GM12878 (cell line): ENCODE data around the gene ADCYAP1R1. TPM values are rescaled to one million over a fixed set of nuclear protein-coding genes. Genes with fewer than 3 reads are reported as not detected.

Experiments used
- ATAC-seq: fragments of 200-7000 bp; cut with Tn5 transposase; 3 replicates; pipeline ENCODE4 v1.9.1; 2020; ENCODE audit warnings: mild to moderate bottlenecking, moderate library complexity
- BruUV-seq: library from RNA; stranded (reverse); fragments of 400-500 nt; replicated peaks from 2 replicates; lab custom pipeline; 2021; lab: Mats Ljungman, UMichigan
- CTCF ChIA-PET: fragments of 300-600 bp; sonication (Branson Sonifier 250); formaldehyde crosslinking; extraction: SDS; loops from one replicate; lab custom pipeline; 2021; ENCODE audit warnings: inconsistent platforms; lab: Yijun Ruan, JAX
- POLR2A ChIA-PET: fragments of 350-600 bp; formaldehyde crosslinking; extraction: SDS; loops from one replicate; lab custom pipeline; 2021; ENCODE audit warnings: inconsistent platforms; lab: Charles Lee
- RAD21 ChIA-PET: fragments of 300-600 bp; sonication (Branson Sonifier 250); formaldehyde crosslinking; loops from one replicate; lab custom pipeline; 2023; ENCODE audit warnings: antibody characterized with exemption; ENCODE audit not compliant: unreplicated experiment; lab: Charles Lee
- SMC1A ChIA-PET: fragments of 300-600 bp; sonication (Branson Sonifier 250); formaldehyde crosslinking; loops from one replicate; lab custom pipeline; 2023; ENCODE audit not compliant: unreplicated experiment, uncharacterized antibody; lab: Charles Lee
- DNase-seq: peaks from one replicate; pipeline ENCODE4 v3.0.0-alpha.2; 2011; ENCODE audit warnings: low read depth, low spot score
- FAIRE-seq: peaks from 3 replicates; lab custom pipeline; 2011; peaks lifted over from hg19 to GRCh38; lab: Jason Lieb, UNC
- H2AFZ ChIP-seq: 2 replicates; pipeline ENCODE4 v1.6.0; 2011; ENCODE audit warnings: low read depth, low read length, control low read depth; ENCODE audit not compliant: control insufficient read depth
- H3K27ac ChIP-seq: 2 replicates; pipeline ENCODE4 v1.5.1; 2011; ENCODE audit warnings: control low read depth; ENCODE audit not compliant: control insufficient read depth, insufficient read depth
- H3K27me3 ChIP-seq, 2 experiments: replicated peaks in 1 of 2; 2 replicates each; pipeline versions ENCODE4 v1.6.0 to v1.6.1; 2011; ENCODE audit warnings: low read length in 1 of 2; ENCODE audit not compliant: control insufficient read depth in 2 of 2, insufficient read depth in 2 of 2
- H3K36me3 ChIP-seq, 2 experiments: 2 replicates each; pipeline ENCODE4 v1.5.1; 2011; ENCODE audit warnings: low read length in 1 of 2; ENCODE audit not compliant: control insufficient read depth in 2 of 2, insufficient read depth in 2 of 2
- H3K4me1 ChIP-seq: 2 replicates; pipeline ENCODE4 v1.6.1; 2011; ENCODE audit warnings: mild to moderate bottlenecking, low read length, moderate library complexity, mixed read lengths; ENCODE audit not compliant: control insufficient read depth, insufficient read depth
- H3K4me2 ChIP-seq: 2 replicates; pipeline ENCODE4 v1.6.0; 2011; ENCODE audit warnings: control low read depth; ENCODE audit not compliant: control insufficient read depth, insufficient read depth
- H3K4me3 ChIP-seq: fragments of 200-600 bp; sonication (generic); 2 replicates; pipeline ENCODE4 v1.5.1; 2016
- H3K79me2 ChIP-seq: 2 replicates; pipeline ENCODE4 v1.6.0; 2011; ENCODE audit warnings: low read length; ENCODE audit not compliant: control insufficient read depth, insufficient read depth
- H3K9ac ChIP-seq: 2 replicates; pipeline ENCODE4 v1.8.0; 2011; ENCODE audit warnings: low read length, control low read depth, mixed read lengths; ENCODE audit not compliant: control insufficient read depth, insufficient read depth
- H3K9me3 ChIP-seq: replicated peaks from 3 replicates; pipeline ENCODE4 v1.5.1; 2011; ENCODE audit warnings: mild to moderate bottlenecking, low read length; ENCODE audit not compliant: control insufficient read depth, insufficient read depth
- H4K20me1 ChIP-seq: 2 replicates; pipeline ENCODE4 v1.6.0; 2011; ENCODE audit not compliant: control insufficient read depth, insufficient read depth
- HCFC1 ChIP-seq: fragments of 150-350 bp; IDR thresholded peaks from 2 replicates; pipeline ENCODE4 v1.6.1; 2014; ENCODE audit warnings: low read length
- JUND ChIP-seq: IDR thresholded peaks from 2 replicates; pipeline ENCODE4 v1.6.1; 2012; ENCODE audit warnings: low read depth, mild to moderate bottlenecking, low read length, improper control_type of control experiment, moderate library complexity
- RBBP5 ChIP-seq: fragments of 200-600 bp; sonication (generic); conservative IDR thresholded peaks from 2 replicates; pipeline ENCODE4 v1.6.1; 2016
- REST ChIP-seq: IDR thresholded peaks from 2 replicates; pipeline ENCODE4 v1.6.1; 2012; ENCODE audit warnings: mild to moderate bottlenecking, low read depth, low read length
- SREBF1 ChIP-seq: IDR thresholded peaks from 2 replicates; pipeline ENCODE4 v1.6.1; 2012; ENCODE audit warnings: mild to moderate bottlenecking, low read length
- ZBTB40 ChIP-seq: fragments of 450-650 bp; IDR thresholded peaks from 2 replicates; pipeline ENCODE4 v1.6.1; 2016; ENCODE audit warnings: mild to moderate bottlenecking, moderate library complexity, borderline replicate concordance
- ZNF622 ChIP-seq: fragments of 450-650 bp; IDR thresholded peaks from 2 replicates; pipeline ENCODE4 v1.6.1; 2017; ENCODE audit warnings: mild to moderate bottlenecking, inconsistent platforms
- WGBS: methylation state at CpG from one replicate; pipeline ENCODE4 v1.1.6; 2016; ENCODE audit warnings: low lambda C conversion rate; ENCODE audit not compliant: insufficient replicate concordance, insufficient coverage; ENCODE audit errors: missing lambda C conversion rate; 5-methylcytosine and 5-hydroxymethylcytosine counted together
- in situ Hi-C: fragments of 300-500 bp; cut with MboI; formaldehyde crosslinking; loops from 9 replicates; pipeline ENCODE4 v1.14.3; 2018; ENCODE audit warnings: mixed read lengths
- intact Hi-C: fragments of 100-400 bp; cut with micrococcal nuclease; formaldehyde crosslinking; loops from one replicate; pipeline ENCODE4 v1.14.2; 2022; ENCODE audit not compliant: unreplicated experiment
- polyA plus RNA-seq, 11 experiments: library from polyadenylated mRNA; depleted of rRNA in 4 of 11; unstranded in 6 of 11; stranded (reverse) in 5 of 11; fragments of >200 nt; fragmentation: Nextera tagmentation in 4 of 11; fragmentation: Illumina TruSeq in 1 of 11; extraction: Ambion mirVana in 4 of 11; extraction: Trizol in 1 of 11; gene quantifications; 1 replicate in 1 of 11; 2 replicates in 10 of 11; pipeline versions ENCODE4 v1.2.1 to v1.2.3, GENCODE V29; 2011 to 2016; ENCODE audit warnings: inconsistent platforms in 2 of 11, missing spikeins in 2 of 11, low read depth in 1 of 11
- total RNA-seq, 4 experiments: library from RNA; depleted of rRNA in 3 of 4; stranded (reverse); fragments of >200 nt in 3 of 4; fragmentation: Illumina TruSeq in 1 of 4; extraction: Trizol in 1 of 4; gene quantifications; 2 replicates each; pipeline versions ENCODE4 v1.2.1 to v1.2.3, GENCODE V29; 2013 to 2021

ADCYAP1R1 gene
- total and polyA plus RNA-seq, 10 of the 15 experiments (the other 5 are each of a cell fraction or from before 2014, with no cell fraction given) = not detected

- ChIA-PET RAD21 (no interaction called here), SMC1A (interaction anchor here (1.4 kb wide), 1 partner anchor 131 kb away, joined by 3 read pairs; no protein-coding TSS in a partner anchor), POLR2A (no interaction called here), CTCF (interaction anchor here (1.1 to 6.2 kb wide), 3 partner anchors 8 to 131 kb away, joined by 4 to 30 read pairs (median 4); no protein-coding TSS in a partner anchor)
- WGBS = 44% methylated on average over 1 of the region's 1 CpG
- H3K4me1 ChIP-seq = no peaks in the 10 kb centered on the region
- no peaks in the 10 kb centered on the region for H4K20me1 ChIP-seq
- H3K27ac ChIP-seq = no peak overlapping the region
- BruUV-seq = no TSS peak
- FAIRE-seq (no peak), DNase-seq (no peak), ATAC-seq (0 out of 3 replicates have a peak, but pooled peaks have one; percentile 41)
- no peaks in the 10 kb centered on the region; a peak in 1 of 4 replicates for H3K27me3 ChIP-seq
- no peaks in the 10 kb centered on the region for H3K79me2 ChIP-seq
- no peak overlapping the region for H3K4me3 ChIP-seq
- intact Hi-C loops (no loop called here), in situ Hi-C loops (no loop called here)
- no peak overlapping the region for H3K9ac ChIP-seq
- H3K9me3 ChIP-seq = no peaks in the 10 kb centered on the region
- TF ChIP-seq RBBP5 = no peak
- no peak for TF ChIP-seq ZNF622
- TF ChIP-seq ZBTB40 = peak; percentile 76
- no peak for TF ChIP-seq JUND
- peak; percentile 15; the same call in 1 of the 2 replicates for TF ChIP-seq HCFC1
- TF ChIP-seq REST = peak; percentile 97
- peak; percentile 92 for TF ChIP-seq SREBF1
- no peaks in the 10 kb centered on the region for H3K36me3 ChIP-seq
- no peak overlapping the region for H2AFZ ChIP-seq
- no peak overlapping the region for H3K4me2 ChIP-seq
These were observed 62.7 kb downstream of the ADCYAP1R1 start for GRCh38 chr7:31114593-31115343.
